K562 (cell line): ENCODE results near the gene CHMP2A. TPM values are rescaled to one million over a fixed set of nuclear protein-coding genes. Genes with fewer than 3 reads are reported as not detected.
A peak's percentile ranks its signal among the peaks of the same experiment; 100 is the strongest.

ENCODE experiments used
- C11orf30 ChIP-seq: fragments of 450-650 bp; IDR thresholded peaks from 2 replicates; pipeline ENCODE4 v1.6.1; 2016; ENCODE audit warnings: low read depth, mild to moderate bottlenecking
- ELK3 ChIP-seq: fragments of 450-650 bp; formaldehyde crosslinking; IDR thresholded peaks from 2 replicates; pipeline ENCODE4 v1.4.0; 2020; ENCODE audit warnings: mild to moderate bottlenecking
- HMG20B ChIP-seq: fragments of 250-450 bp; sonication (Bioruptor Pico); IDR thresholded peaks from 2 replicates; pipeline ENCODE4 v1.5.0; 2021; ENCODE audit warnings: mild to moderate bottlenecking
- IFI16 ChIP-seq: fragments of 250-450 bp; sonication (Bioruptor Pico); IDR thresholded peaks from 2 replicates; pipeline ENCODE4 v2.1.2; 2022; ENCODE audit warnings: mild to moderate bottlenecking, inconsistent platforms
- KDM4B ChIP-seq, 2 experiments: fragments of 450-650 bp in 1 of 2; sonication (generic) in 1 of 2; IDR thresholded peaks; 2 replicates each; pipeline ENCODE4 v1.6.1; 2016 to 2017; ENCODE audit warnings: borderline replicate concordance in 2 of 2, antibody characterized with exemption in 1 of 2, low read depth in 1 of 2, mild to moderate bottlenecking in 1 of 2
- MAFF ChIP-seq: IDR thresholded peaks from 2 replicates; pipeline ENCODE4 v1.6.1; 2012; ENCODE audit warnings: low read length, improper control_type of control experiment
- NR2C2 ChIP-seq, 2 experiments: fragments of 200-800 bp in 1 of 2; sonication (Bioruptor generic) in 1 of 2; sonication (generic) in 1 of 2; formaldehyde crosslinking in 1 of 2; IDR thresholded peaks; 2 replicates each; pipeline versions ENCODE4 v1.6.1 to v1.8.0; 2016 to 2022; ENCODE audit warnings: mild to moderate bottlenecking in 1 of 2, missing compliant biosample characterization in 1 of 2, missing genetic modification characterization in 1 of 2, missing genetic modification reagents in 1 of 2
- POLR2AphosphoS5 ChIP-seq: IDR thresholded peaks from 2 replicates; pipeline ENCODE4 v1.6.1; 2011; ENCODE audit warnings: mild to moderate bottlenecking, low read depth, low read length, moderate library complexity; ENCODE audit not compliant: control insufficient read depth, insufficient read depth
- PRDM10 ChIP-seq: fragments of 450-650 bp; IDR thresholded peaks from 2 replicates; pipeline ENCODE4 v1.6.1; 2018; ENCODE audit not compliant: partially characterized antibody
- RNF219 ChIP-seq: fragments of 250-450 bp; sonication (Bioruptor Pico); IDR thresholded peaks from 2 replicates; pipeline ENCODE4 v1.5.0; 2022; ENCODE audit warnings: mild to moderate bottlenecking
- ZBTB5 ChIP-seq: fragments of 450-650 bp; IDR thresholded peaks from 2 replicates; pipeline ENCODE4 v1.6.1; 2017; ENCODE audit warnings: antibody characterized with exemption
- ZNF175 ChIP-seq: fragments of 200-800 bp; sonication (Bioruptor generic); IDR thresholded peaks from 2 replicates; pipeline ENCODE4 v1.6.1; 2016; ENCODE audit warnings: low read depth, mild to moderate bottlenecking, missing genetic modification characterization, missing compliant biosample characterization
- polyA plus RNA-seq, 8 experiments: library from polyadenylated mRNA; depleted of rRNA in 4 of 8; stranded (reverse) in 5 of 8; unstranded in 3 of 8; fragments of >200 nt; fragmentation: Nextera tagmentation in 2 of 8; fragmentation: Illumina TruSeq in 1 of 8; extraction: Ambion mirVana in 2 of 8; extraction: Trizol in 1 of 8; gene quantifications; 2 replicates each; pipeline versions ENCODE4 v1.2.1 to v1.2.3, GENCODE V29; 2011 to 2014; ENCODE audit warnings: inconsistent platforms in 1 of 8, missing spikeins in 1 of 8
- total RNA-seq, 7 experiments: library from RNA; depleted of rRNA in 6 of 7; stranded (reverse); fragments of >200 nt in 6 of 7; fragmentation: Illumina TruSeq in 2 of 7; extraction: Trizol in 2 of 7; gene quantifications; 2 replicates each; pipeline versions ENCODE4 v1.2.1 to v1.2.3, GENCODE V29; 2011 to 2021; ENCODE audit warnings: low replicate concordance in 1 of 7

CHMP2A gene
- total and polyA plus RNA-seq, 9 of the 15 experiments (the other 6 are each of a cell fraction or from before 2014, with no cell fraction given), result 57.6 to 159 (median 87.2) TPM

- peak; percentile 99 for TF ChIP-seq NR2C2 (CRISPR knock-in tag; IDR thresholded peaks at IDR 0.05)
- peak; percentile 100 for TF ChIP-seq NR2C2 (tag; IDR thresholded peaks at IDR 0.05)
- no peak for TF ChIP-seq ZBTB5
- no peak for TF ChIP-seq ZNF175 (CRISPR knock-in tag)
- no peak for TF ChIP-seq PRDM10
- peak; percentile 60; the same call in 1 of the 2 replicates for TF ChIP-seq HMG20B (CRISPR knock-in tag)
- TF ChIP-seq C11orf30, result peak; percentile 95
- no peak for TF ChIP-seq MAFF
- peak; percentile 48; the same call in 1 of the 2 replicates for TF ChIP-seq RNF219 (CRISPR knock-in tag)
- TF ChIP-seq IFI16 (CRISPR knock-in tag), result no peak
- TF ChIP-seq KDM4B (IDR thresholded peaks at IDR 0.05; ENCODE audit: borderline replicate concordance in 2 of 2, low read depth in 1 of 2), result peak in 1 of 2 experiments; percentile 96; a peak in 1 of 4 replicates
- no peak; the same call in 1 of the 2 replicates for TF ChIP-seq ELK3 (CRISPR knock-in tag)
- TF ChIP-seq POLR2AphosphoS5, result peak; percentile 65; the same call in 1 of the 2 replicates
These were observed at the start of gene CHMP2A (continued) for GRCh38 chr19:58554494-58555368.
